DOHH2 (cell line): Measurements from ENCODE around the gene RB1.

Source experiments
- CTCF ChIP-seq: fragments of 200-600 bp; sonication (generic); IDR thresholded peaks from one replicate; pipeline ENCODE4 v1.5.1; 2014; ENCODE audit warnings: antibody characterized with exemption, mild to moderate bottlenecking, low read depth, low read length; ENCODE audit not compliant: poor library complexity, severe bottlenecking
- EZH2phosphoT487 ChIP-seq: fragments of 200-600 bp; sonication (generic); IDR thresholded peaks from 2 replicates; pipeline ENCODE4 v1.6.1; 2017; ENCODE audit warnings: borderline replicate concordance, mild to moderate bottlenecking, antibody characterized with exemption, low read length, moderate library complexity, mixed read lengths

DNA sequence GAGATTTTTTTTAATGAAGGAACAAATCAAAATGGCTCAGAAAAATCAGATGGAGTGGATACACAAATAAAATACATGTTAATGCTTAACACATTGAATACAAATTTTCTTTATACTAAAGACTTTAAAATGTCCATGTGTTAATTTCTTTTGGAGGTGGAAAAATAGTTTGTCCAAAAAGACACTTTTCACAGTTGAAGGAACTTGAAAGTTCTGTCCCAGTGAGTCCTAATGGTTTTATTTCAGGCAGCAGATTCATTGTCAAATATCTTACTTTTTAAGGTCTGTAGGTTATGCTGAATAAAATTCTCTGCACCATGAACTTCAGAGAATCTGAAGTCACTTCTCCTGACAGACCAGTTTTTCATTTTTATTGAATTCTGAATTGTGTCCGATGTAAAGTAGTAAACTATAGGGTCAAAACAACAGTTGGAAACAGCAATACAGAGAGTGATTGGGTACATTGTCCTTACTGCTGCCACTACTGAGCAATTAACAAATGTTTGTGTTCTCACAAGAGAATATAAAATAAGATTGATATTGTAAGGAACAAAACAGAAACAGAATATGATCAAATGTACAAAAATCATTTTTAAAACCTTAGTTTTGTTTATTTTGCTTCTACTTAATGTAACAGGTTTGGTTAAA lies 107.7 kb downstream of the RB1 start:
- TF ChIP-seq CTCF, result no peak
- TF ChIP-seq EZH2phosphoT487, result no peak
